ENCODE data around the gene CAVIN1. TPM values are rescaled to one million over a fixed set of nuclear protein-coding genes. Genes with fewer than 3 reads are reported as not detected.
A peak's percentile ranks its signal among the peaks of the same experiment; 100 is the strongest.

The CAVIN1 gene
- total and polyA plus RNA-seq, 2 donors (not counting 3 experiments of a cell fraction or from before 2014, with no cell fraction given), result 303 to 663 TPM

- peak; percentile 49 for FAIRE-seq
- dilution Hi-C loops (cut with MboI; ENCODE audit: extremely low pct_ligation_motif_present, low sequenced_read_pairs), result no loop called here
- no TSS peak for BruUV-seq (replicated peaks)
- Histone ChIP-seq H3K79me2 (ENCODE audit: control insufficient read depth, insufficient read depth, low read length) (peaks cover 72% of the 10 kb centered on the region), H3K9me1 (replicated peaks; ENCODE audit: control insufficient read depth, extremely low read depth, insufficient read depth, low read length) (no peaks in the 10 kb centered on the region), H3K4me1 (ENCODE audit: control insufficient read depth, extremely low read depth, insufficient read depth, low read length) (no peaks in the 10 kb centered on the region), H3K9ac (replicated peaks; ENCODE audit: extremely low read depth, insufficient read depth, low read length) (no peak overlapping the region), H4K20me1 (replicated peaks; ENCODE audit: control insufficient read depth, extremely low read depth, insufficient read depth, low read length) (peaks cover 8% of the 10 kb centered on the region), H3K4me3 (replicated peaks in 1 of 3; ENCODE audit: insufficient read depth in 1 of 3, low read depth in 1 of 3, low read length in 3 of 3) (no peak overlapping the region), H2AFZ (ENCODE audit: low read depth, low read length) (no peak overlapping the region), H3K9me3 (replicated peaks; ENCODE audit: control insufficient read depth, insufficient read depth, low read length) (no peaks in the 10 kb centered on the region), H3K36me3 (ENCODE audit: control insufficient read depth in 2 of 2, extremely low read depth in 1 of 2, insufficient read depth in 2 of 2, low read length in 2 of 2) (no peaks in the 10 kb centered on the region), H3K27me3 (ENCODE audit: control insufficient read depth in 2 of 2, insufficient read depth in 2 of 2, low read length in 2 of 2) (no peaks in the 10 kb centered on the region), H3K4me2 (ENCODE audit: insufficient read depth, low read length) (no peak overlapping the region), H3K27ac (ENCODE audit: insufficient read depth, low read depth, low read length) (no peak overlapping the region)
- TF ChIP-seq CTCF (IDR thresholded peaks at IDR 0.05; ENCODE audit: extremely low read depth in 1 of 2, insufficient read depth in 1 of 2, low read depth in 1 of 2, low read length in 2 of 2), result no peak
- TF ChIP-seq FOS (IDR thresholded peaks at IDR 0.05; ENCODE audit: borderline replicate concordance, insufficient read depth, low read length), result no peak
- ChIA-PET POLR2A (no interaction called here), CTCF (interaction anchor here (0.6 to 1.6 kb wide), 3 partner anchors 16 to 136 kb away, joined by 3 to 6 read pairs (median 4); no protein-coding TSS in a partner anchor)
- intact Hi-C loops (cut with micrococcal nuclease), result no loop called here
- DNase-seq (ENCODE audit: low read depth, low spot score), result no peak
Measured at GRCh38 chr17:42358434-42358833, 64.6 kb downstream of the CAVIN1 start.

- BruUV-seq (replicated peaks), result no TSS peak
- intact Hi-C loops (cut with micrococcal nuclease), result no loop called here
- Histone ChIP-seq H3K4me2 (ENCODE audit: insufficient read depth, low read length) (no peak overlapping the region), H4K20me1 (replicated peaks; ENCODE audit: control insufficient read depth, extremely low read depth, insufficient read depth, low read length) (peaks cover 4% of the 10 kb centered on the region), H3K9me3 (replicated peaks; ENCODE audit: control insufficient read depth, insufficient read depth, low read length) (no peaks in the 10 kb centered on the region), H3K4me1 (ENCODE audit: control insufficient read depth, extremely low read depth, insufficient read depth, low read length) (no peaks in the 10 kb centered on the region), H3K4me3 (replicated peaks in 1 of 3; ENCODE audit: insufficient read depth in 1 of 3, low read depth in 1 of 3, low read length in 3 of 3) (no peak overlapping the region), H3K27ac (ENCODE audit: insufficient read depth, low read depth, low read length) (no peak overlapping the region), H3K79me2 (ENCODE audit: control insufficient read depth, insufficient read depth, low read length) (peaks cover 55% of the 10 kb centered on the region), H2AFZ (ENCODE audit: low read depth, low read length) (no peak overlapping the region), H3K9me1 (replicated peaks; ENCODE audit: control insufficient read depth, extremely low read depth, insufficient read depth, low read length) (no peaks in the 10 kb centered on the region), H3K36me3 (ENCODE audit: control insufficient read depth in 2 of 2, extremely low read depth in 1 of 2, insufficient read depth in 2 of 2, low read length in 2 of 2) (no peaks in the 10 kb centered on the region), H3K9ac (replicated peaks; ENCODE audit: extremely low read depth, insufficient read depth, low read length) (no peak overlapping the region), H3K27me3 (ENCODE audit: control insufficient read depth in 2 of 2, insufficient read depth in 2 of 2, low read length in 2 of 2) (no peaks in the 10 kb centered on the region)
- no peak for DNase-seq (ENCODE audit: low read depth, low spot score)
- FAIRE-seq, result peak; percentile 49
- POLR2A ChIA-PET, result no interaction called here
- dilution Hi-C loops (cut with MboI; ENCODE audit: extremely low pct_ligation_motif_present, low sequenced_read_pairs), result no loop called here
- CTCF ChIA-PET, result no interaction called here
- TF ChIP-seq POLR2A (IDR thresholded peaks at IDR 0.05; ENCODE audit: low read depth, low read length), result no peak
- TF ChIP-seq FOS (IDR thresholded peaks at IDR 0.05; ENCODE audit: borderline replicate concordance, insufficient read depth, low read length), result no peak
- TF ChIP-seq MAX (IDR thresholded peaks at IDR 0.05; ENCODE audit: insufficient read depth, insufficient read length), result no peak
- no peak for TF ChIP-seq CTCF (IDR thresholded peaks at IDR 0.05; ENCODE audit: extremely low read depth in 1 of 2, insufficient read depth in 1 of 2, low read depth in 1 of 2, low read length in 2 of 2)
- TF ChIP-seq JUN (IDR thresholded peaks at IDR 0.05; ENCODE audit: borderline replicate concordance, insufficient read depth, insufficient read length, low read depth), result no peak
- TF ChIP-seq MYC (IDR thresholded peaks at IDR 0.05; ENCODE audit: low read depth, low read length), result no peak
- no peak for TF ChIP-seq POLR2AphosphoS5 (IDR thresholded peaks at IDR 0.05; ENCODE audit: insufficient read depth, low read depth, low read length)
- TF ChIP-seq GATA2 (IDR thresholded peaks at IDR 0.05; ENCODE audit: insufficient read depth, insufficient read length, low read depth, low read length), result no peak
- TF ChIP-seq EZH2 (IDR thresholded peaks at IDR 0.05; ENCODE audit: borderline replicate concordance, low read depth, low read length, severe bottlenecking), result no peak
Measured at GRCh38 chr17:42354956-42355843, 67.9 kb downstream of the CAVIN1 start.

Measured in endothelial cell of umbilical vein (primary cell).